ENCODE results near the gene NLRX1. TPM values are rescaled to one million over a fixed set of nuclear protein-coding genes. Genes with fewer than 3 reads are reported as not detected.
"Not testable (repeated sequence)": the region's sequence is repeated elsewhere in the genome, so short reads cannot be mapped to it uniquely, and the experiment has no call there.

The NLRX1 gene
- polyA plus RNA-seq, 4 donors: 11.7 to 14.4 (median 12.2) TPM

DNA sequence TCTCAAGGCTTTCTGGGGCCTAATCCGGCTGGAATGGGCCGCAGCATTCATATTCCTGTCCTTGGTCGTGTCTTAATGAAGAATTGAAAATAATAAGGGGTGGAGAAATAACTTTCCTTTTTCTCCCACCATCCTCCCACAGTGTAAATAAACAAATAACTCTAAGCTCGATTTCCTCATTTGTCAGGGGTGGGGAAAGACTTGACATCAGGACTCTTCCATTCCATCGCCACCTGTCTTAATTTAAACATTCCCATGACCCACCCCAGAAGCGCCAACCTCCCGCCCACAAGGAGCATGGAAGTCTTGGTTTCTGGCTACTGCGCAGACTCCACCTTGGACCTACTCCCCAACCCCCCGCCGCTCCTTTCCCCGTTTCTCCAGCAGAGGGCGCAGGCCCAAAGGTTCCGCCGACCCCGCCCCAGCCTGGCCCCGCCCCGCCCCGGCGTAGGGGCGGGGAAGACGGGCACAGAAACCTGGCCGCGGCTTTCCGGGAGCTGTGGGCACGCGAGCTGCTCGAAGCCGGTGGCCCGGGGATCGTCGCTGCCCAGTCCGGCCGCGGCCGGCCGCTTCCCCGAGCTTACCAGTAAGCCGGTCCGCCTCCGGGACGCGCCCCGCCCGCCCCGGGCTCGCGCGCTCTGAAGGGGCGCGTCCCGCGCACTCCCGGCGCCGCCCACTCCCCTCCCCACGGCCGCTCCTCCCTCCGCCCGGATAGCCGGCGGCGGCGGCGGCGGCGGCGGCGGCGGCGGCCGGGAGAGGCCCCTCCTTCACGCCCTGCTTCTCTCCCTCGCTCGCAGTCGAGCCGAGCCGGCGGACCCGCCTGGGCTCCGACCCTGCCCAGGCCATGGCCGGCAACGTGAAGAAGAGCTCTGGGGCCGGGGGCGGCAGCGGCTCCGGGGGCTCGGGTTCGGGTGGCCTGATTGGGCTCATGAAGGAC lies 37.3 kb downstream of the NLRX1 start, which contains the start of gene CBL:
CBL (plus strand) TSS at position 766 of the 937 bp plus-strand sequence; CDS start at position 845, 79 bp downstream.
- DNase-seq (ENCODE audit: low read depth in 4 of 4, low spot score in 3 of 4): peak; percentile 89 to 90 (median 90)

DNA sequence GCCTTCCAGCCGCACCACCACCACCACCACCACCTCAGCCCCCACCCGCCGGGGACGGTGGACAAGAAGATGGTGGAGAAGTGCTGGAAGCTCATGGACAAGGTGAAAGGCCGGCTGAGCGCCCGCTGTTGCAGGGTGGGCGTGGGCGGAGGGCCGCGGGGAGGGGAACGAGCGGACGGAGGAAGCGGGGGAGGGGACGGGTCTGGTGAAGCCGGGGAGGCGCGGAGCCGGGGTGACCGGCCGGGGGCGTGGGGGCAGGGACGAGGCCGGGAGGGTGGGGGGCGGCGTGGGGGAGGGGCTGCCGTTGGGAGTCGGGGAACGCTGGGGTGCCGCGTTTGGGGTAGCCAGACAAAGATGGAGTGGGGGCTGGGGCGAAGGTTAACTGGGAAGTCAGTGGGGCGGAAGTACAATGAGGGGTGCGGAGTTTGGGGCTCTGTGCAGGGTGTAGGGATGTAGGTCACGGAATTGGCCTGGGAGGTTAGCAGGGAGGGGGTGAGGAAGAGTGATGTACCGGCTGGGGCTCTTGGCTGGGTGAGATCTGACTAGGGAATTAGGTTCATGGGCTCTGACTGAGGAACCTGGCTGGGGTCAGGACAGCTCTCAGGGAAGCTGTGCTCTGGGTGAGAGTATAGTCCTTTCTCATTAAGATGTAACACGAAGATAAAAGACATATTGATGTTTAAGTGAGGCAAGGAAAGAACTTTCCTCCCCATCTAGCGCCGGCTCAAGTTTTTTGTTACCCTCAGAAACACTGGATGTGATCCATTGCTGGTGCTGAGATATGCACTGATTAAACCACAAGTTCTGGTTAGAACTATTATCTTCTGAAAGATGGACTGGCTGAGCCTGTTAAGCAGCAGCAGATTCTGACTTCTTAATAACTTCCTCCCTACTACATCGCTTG lies 38.2 kb downstream of the NLRX1 start:
- peak in 1 of 4 donors; percentile 45 for DNase-seq (ENCODE audit: low read depth in 4 of 4, low spot score in 3 of 4)

DNA sequence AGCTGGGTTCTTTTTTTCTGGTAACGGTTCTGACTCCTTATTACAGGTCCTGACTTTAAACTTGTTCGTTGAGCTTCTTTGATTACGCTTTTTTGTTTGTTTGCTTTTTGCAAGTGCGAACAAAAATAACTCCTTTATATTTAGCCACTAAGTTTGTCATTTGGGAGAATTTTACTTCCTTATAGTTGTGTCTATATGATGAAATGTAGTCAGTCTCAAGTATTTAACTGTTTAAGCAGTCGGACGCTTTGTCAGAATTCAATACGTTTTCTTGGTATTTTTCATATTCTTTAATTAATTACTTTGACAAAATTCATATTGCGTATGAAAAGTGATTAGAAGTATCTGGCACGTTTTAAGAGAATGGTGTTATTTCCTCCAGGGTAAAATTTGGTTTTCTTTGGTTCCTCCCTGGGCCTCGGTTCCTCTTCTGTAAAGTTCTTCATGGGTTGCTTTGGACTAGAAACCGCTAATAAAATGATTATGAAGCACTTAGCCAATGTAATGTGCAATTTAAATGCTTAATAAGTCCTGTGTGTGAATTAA lies 39.0 kb downstream of the NLRX1 start:
- no peak for DNase-seq (ENCODE audit: low read depth in 4 of 4, low spot score in 3 of 4)

- no peak for DNase-seq (ENCODE audit: low read depth in 4 of 4, low spot score in 3 of 4)
These were observed 40.7 kb downstream of the NLRX1 start for GRCh38 chr11:119209186-119209585.

- no peak for DNase-seq (ENCODE audit: low read depth in 4 of 4, low spot score in 3 of 4)
These were observed 41.5 kb downstream of the NLRX1 start for GRCh38 chr11:119210050-119210449.

- DNase-seq (ENCODE audit: low read depth in 4 of 4, low spot score in 3 of 4): no peak
These were observed 49.8 kb downstream of the NLRX1 start for GRCh38 chr11:119218141-119218878.

DNA sequence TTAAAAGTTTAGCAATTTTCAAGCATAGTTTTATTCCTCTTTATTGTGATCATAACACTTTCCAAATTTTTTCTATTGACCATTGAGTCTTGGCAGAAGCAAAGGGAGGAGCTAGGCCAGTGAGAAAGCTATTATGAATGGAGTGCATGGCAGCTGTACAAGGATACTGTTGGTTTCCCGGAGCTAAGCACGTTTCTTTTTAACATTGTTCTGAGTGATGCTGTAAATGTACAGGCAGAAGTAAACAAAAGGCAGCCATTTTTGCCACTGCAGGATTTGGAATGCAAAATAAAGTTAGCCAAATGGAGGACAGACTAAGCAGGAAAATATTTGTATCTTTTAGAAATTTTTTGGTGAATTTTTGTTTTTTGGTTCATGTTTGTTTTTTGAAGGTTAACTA lies 53.8 kb downstream of the NLRX1 start:
- DNase-seq (ENCODE audit: low read depth in 4 of 4, low spot score in 3 of 4): peak in 1 of 4 donors; percentile 24

GRCh38 chr11:119222891-119223290 lies 54.4 kb downstream of the NLRX1 start:
- no peak for DNase-seq (ENCODE audit: low read depth in 4 of 4, low spot score in 3 of 4)

DNA sequence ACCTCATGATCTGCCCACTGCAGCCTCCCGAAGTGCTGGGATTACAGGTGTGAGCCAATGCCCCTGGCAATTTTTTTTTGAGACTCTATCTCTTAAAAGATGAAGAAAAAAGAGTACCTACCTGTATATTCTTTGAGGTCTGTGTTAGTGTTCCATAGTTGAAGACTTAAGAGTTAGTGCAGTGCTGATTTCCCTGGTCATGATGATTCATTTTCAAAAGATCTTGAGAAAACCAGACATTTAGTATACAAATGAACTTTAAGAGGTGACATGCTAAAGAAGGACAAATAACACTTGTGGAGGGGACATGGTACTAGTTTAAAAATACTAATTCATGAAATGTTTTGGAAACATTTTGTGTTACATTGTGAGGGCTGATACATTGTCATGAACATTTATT lies 55.3 kb downstream of the NLRX1 start:
- no peak for DNase-seq (ENCODE audit: low read depth in 4 of 4, low spot score in 3 of 4)

DNA sequence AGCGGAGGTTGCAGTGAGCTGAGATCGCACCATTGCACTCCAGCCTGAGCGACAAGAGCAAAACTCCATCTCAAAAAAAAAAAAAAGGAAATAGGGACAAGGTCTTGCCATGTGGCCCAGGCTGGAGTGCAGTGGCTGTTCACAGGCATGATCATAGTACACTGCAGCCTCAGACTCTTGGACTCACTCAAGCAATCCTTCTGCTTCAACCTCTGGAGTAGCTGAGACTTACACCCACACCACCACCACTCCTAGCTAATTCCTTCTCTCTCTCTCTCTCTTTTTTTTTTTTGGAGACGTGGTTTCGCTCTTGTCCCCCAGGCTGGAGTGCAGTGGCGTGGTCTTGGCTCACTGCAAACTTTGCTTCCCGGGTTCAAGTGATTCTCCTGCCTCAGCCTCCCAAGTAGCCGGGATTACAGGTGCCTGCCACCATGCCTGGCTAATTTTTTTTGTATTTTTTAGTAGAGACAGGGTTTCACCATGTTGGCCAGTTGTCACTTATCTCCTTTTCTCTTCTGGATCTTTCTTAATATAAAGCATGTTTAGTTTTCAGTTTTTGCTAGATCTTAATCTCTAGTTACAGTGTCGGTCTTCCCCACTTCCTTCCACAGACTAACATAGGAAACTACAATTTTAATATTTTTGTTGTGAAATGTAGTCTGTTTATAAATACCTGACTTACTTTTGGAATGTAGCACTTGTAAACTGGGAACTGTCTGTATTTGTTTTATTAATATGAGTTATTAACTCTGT lies 60.2 kb downstream of the NLRX1 start:
- DNase-seq (ENCODE audit: low read depth in 4 of 4, low spot score in 3 of 4): not testable (repeated sequence)

DNA sequence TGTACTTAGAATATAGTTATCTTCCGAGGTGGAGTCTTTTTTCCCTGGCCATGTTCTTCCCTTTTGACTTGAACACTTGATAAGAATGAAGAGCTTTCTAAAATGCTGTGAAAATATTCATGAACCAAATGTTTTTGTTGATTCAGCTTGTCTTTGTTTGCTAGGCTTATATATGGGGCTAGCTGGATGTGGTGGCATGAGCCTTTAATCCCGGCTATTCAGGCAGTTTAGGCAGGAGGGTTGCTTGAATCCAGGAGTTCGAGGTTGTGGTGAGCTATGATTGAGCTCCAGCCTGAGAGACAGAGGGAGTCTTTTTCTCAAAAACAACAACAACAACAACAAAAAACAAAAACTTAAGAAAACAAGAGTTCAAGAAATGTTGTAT lies 60.8 kb downstream of the NLRX1 start:
- DNase-seq (ENCODE audit: low read depth in 4 of 4, low spot score in 3 of 4): no peak

GRCh38 chr11:119229741-119230140 lies 61.2 kb downstream of the NLRX1 start:
- DNase-seq (ENCODE audit: low read depth in 4 of 4, low spot score in 3 of 4): no peak

Other genes with a start within 250 kb of the NLRX1 start
- gene BCL9L, start 242.8 kb upstream of the NLRX1 start, polyA plus RNA-seq (ENCODE audit: insufficient read length in 4 of 4): 10 to 100 TPM; 32.9 to 37.0 (median 33.1) TPM
- 10 to 100 TPM in 2 of 4 donors, 1 to 10 TPM in 1, under 1 TPM in 1; 0.74 to 47.4 (median 26.7) TPM for gene UPK2, start 212.4 kb upstream of the NLRX1 start, polyA plus RNA-seq (ENCODE audit: insufficient read length in 4 of 4)
- gene FOXR1, start 197.0 kb upstream of the NLRX1 start, polyA plus RNA-seq (ENCODE audit: insufficient read length in 4 of 4): under 1 TPM in 1 of 4 donors, not detected in 3; 0.05 TPM
- 10 to 100 TPM; 15.0 to 23.9 (median 17.1) TPM for gene CENATAC, start 170.6 kb upstream of the NLRX1 start, polyA plus RNA-seq (ENCODE audit: insufficient read length in 4 of 4)
- gene RPS25, start 150.4 kb upstream of the NLRX1 start, polyA plus RNA-seq (ENCODE audit: insufficient read length in 4 of 4): 1,000 to 10,000 TPM; 1,012 to 1,189 (median 1,098) TPM
- 100 to 1,000 TPM in 2 of 4 donors, 10 to 100 TPM in 2; 91.9 to 145 (median 117) TPM for gene TRAPPC4, start 150.0 kb upstream of the NLRX1 start, polyA plus RNA-seq (ENCODE audit: insufficient read length in 4 of 4)
- gene SLC37A4, start 137.8 kb upstream of the NLRX1 start, polyA plus RNA-seq (ENCODE audit: insufficient read length in 4 of 4): 100 to 1,000 TPM in 2 of 4 donors, 10 to 100 TPM in 2; 82.6 to 110 (median 100) TPM
- gene HYOU1, start 111.5 kb upstream of the NLRX1 start, polyA plus RNA-seq (ENCODE audit: insufficient read length in 4 of 4): 100 to 1,000 TPM; 111 to 133 (median 122) TPM
- gene VPS11, start 100.9 kb upstream of the NLRX1 start, polyA plus RNA-seq (ENCODE audit: insufficient read length in 4 of 4): 10 to 100 TPM; 51.9 to 59.5 (median 54.7) TPM
- 10 to 100 TPM; 25.9 to 28.6 (median 26.4) TPM for gene HMBS, start 83.8 kb upstream of the NLRX1 start, polyA plus RNA-seq (ENCODE audit: insufficient read length in 4 of 4)
- gene DPAGT1, start 66.9 kb upstream of the NLRX1 start, polyA plus RNA-seq (ENCODE audit: insufficient read length in 4 of 4): 10 to 100 TPM; 56.3 to 70.4 (median 59.5) TPM
- 10 to 100 TPM; 10.6 to 14.0 (median 11.8) TPM for gene C2CD2L, start 61.4 kb upstream of the NLRX1 start, polyA plus RNA-seq (ENCODE audit: insufficient read length in 4 of 4)
- 10 to 100 TPM; 26.5 to 33.2 (median 30.0) TPM for gene HINFP, start 47.1 kb upstream of the NLRX1 start, polyA plus RNA-seq (ENCODE audit: insufficient read length in 4 of 4)
- gene ABCG4, start 19.7 kb upstream of the NLRX1 start, polyA plus RNA-seq (ENCODE audit: insufficient read length in 4 of 4): under 1 TPM; 0.71 to 0.81 (median 0.76) TPM
- gene NHERF4, start 16.8 kb downstream of the NLRX1 start, polyA plus RNA-seq (ENCODE audit: insufficient read length in 4 of 4): 10 to 100 TPM; 12.7 to 19.1 (median 14.2) TPM
- 10 to 100 TPM; 19.9 to 22.8 (median 21.6) TPM for gene CBL, start 37.6 kb downstream of the NLRX1 start, polyA plus RNA-seq (ENCODE audit: insufficient read length in 4 of 4)
- gene MCAM, start 148.4 kb downstream of the NLRX1 start, polyA plus RNA-seq (ENCODE audit: insufficient read length in 4 of 4): 10 to 100 TPM; 53.1 to 67.4 (median 54.5) TPM
- 10 to 100 TPM; 32.2 to 36.8 (median 32.9) TPM for gene RNF26, start 165.8 kb downstream of the NLRX1 start, polyA plus RNA-seq (ENCODE audit: insufficient read length in 4 of 4)
- gene C1QTNF5, start 172.2 kb downstream of the NLRX1 start, polyA plus RNA-seq (ENCODE audit: insufficient read length in 4 of 4): 10 to 100 TPM; 20.6 to 33.6 (median 25.5) TPM
- gene MFRP, start 178.0 kb downstream of the NLRX1 start, polyA plus RNA-seq (ENCODE audit: insufficient read length in 4 of 4): not detected
- 10 to 100 TPM in 3 of 4 donors, 1 to 10 TPM in 1; 6.8 to 13.6 (median 11.1) TPM for gene USP2, start 213.0 kb downstream of the NLRX1 start, polyA plus RNA-seq (ENCODE audit: insufficient read length in 4 of 4)

Measured in right renal pelvis (tissue), 4 donors.